GM18873 (cell line): ENCODE measurements around the gene PSMD11.

Experiments used
- ATAC-seq: cut with Tn5 transposase; IDR thresholded peaks from one replicate; pipeline ENCODE4 v1.9.1; 2021; ENCODE audit warnings: mild to moderate bottlenecking, moderate library complexity, moderate number of reproducible peaks; ENCODE audit not compliant: unreplicated experiment, low FRiP score

PSMD11 gene

GRCh38 chr17:32463304-32463703, 19.0 kb downstream of the PSMD11 start:
- ATAC-seq = no peak

DNA sequence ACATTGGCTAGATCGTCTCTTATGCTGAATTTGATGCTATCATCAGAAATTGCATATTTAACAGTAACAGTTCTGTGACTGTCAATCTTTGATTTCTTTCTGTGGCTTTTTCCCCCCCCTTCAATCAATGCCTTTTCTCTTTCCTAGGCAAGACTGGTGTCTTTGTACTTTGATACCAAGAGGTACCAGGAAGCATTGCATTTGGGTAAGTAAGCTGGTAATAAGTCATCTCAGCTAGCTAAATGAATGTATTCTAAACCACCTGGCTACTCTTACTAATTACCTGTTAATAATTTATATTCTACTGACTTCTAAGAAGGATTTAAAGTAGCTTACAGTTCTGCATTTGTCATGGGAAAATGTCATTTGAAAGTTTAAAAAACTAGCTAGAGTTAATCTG, 20.1 kb downstream of the PSMD11 start:
- no peak for ATAC-seq

GRCh38 chr17:32467949-32468348, 23.6 kb downstream of the PSMD11 start:
- no peak for ATAC-seq

GRCh38 chr17:32470405-32471167, 26.3 kb downstream of the PSMD11 start:
- no peak for ATAC-seq

DNA sequence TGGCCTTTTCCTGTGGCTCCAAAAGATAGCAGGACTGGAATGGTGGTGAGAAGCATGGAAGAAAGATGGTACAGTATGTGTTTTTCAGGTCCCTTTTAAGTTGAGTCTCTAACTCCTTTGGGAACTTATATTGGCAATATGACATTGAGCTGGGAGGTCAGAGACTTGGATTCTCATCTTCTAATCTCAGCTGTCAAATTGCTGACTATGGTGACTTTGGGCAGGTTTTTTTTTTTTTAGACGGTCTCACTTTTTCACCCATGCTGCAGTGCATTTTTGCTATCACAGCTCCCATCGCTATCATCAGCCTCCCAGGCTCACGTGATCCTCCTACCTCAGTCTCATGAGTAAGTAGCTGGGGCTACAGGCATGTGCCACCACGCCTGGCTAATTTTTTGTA, 27.3 kb downstream of the PSMD11 start:
- ATAC-seq = no peak

DNA sequence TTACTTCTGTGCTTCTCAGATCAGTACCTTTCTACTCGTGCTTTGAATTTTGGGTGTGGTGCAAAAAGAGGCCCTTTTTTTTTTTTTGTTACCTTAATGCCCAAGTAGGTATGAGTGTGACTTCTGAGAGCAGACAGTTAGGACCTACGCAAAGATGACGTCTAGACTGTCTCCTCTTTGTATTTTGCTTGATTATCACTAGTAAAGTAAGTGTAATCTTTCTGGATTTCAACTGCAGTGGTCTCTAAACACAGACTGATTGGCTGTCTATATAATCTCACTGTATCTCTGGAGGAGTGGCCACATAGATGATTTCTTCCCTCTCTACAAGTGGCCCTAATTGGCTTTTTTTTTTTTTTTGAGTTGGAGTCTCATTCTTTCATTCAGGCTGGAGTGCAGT, 30.9 kb downstream of the PSMD11 start:
- no peak for ATAC-seq

DNA sequence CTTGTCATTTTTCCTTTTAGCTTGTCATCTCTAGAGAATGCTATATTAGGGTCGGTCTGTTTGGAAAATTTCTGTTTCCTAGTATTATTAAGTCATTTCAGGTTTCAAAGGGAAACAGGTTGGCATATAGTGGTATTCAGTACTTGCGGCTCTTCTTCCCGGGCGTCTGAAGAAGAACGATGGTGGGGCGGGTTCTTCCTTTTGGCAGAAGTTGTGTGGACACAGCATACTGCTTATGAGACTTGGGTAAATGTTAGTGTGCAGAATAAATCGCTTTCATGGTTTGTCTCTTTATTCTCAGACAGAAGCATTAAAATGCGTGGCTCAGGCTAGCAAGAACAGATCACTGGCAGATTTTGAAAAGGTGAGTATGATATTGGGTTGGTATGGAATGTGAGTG, 32.9 kb downstream of the PSMD11 start:
- ATAC-seq = no peak

GRCh38 chr17:32479074-32479617, 34.8 kb downstream of the PSMD11 start:
- no peak for ATAC-seq

GRCh38 chr17:32481193-32481592, 36.9 kb downstream of the PSMD11 start:
- no peak for ATAC-seq

DNA sequence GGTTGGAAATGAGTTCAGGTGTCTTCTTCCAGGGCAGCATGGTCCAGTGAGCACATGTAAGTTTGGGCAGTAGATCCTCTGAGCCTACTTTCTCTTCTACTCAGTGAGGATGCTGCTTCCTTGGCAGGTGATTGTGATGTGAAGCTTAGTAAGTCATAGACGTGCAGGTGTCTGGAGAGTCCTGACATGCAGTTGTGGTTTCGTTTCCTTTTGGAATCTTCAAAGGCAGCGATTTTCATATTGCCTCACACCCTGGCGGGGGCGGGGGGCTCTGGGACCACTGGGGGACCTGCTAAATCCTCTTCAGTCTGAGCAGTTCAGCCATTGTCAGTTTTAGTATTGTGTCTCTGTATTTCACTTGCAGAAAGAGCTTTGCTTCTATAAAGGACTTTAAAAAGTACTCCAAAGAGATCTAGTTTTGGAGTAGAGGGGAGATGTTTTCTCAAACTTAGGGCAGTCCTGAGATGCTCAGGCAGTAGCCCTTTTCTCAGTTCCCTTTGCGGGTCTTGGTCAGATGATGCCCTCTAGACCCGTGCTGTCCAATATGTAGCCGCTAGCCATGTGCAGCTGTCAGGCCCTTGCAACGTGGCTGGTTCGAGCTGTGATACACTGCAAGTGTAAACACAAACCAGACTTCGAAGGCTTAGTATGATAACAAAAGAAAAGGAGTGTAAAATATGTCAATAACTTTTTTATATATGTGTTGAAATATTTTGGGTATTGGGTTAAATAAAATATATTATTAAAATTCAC, 38.4 kb downstream of the PSMD11 start:
- ATAC-seq = no peak

DNA sequence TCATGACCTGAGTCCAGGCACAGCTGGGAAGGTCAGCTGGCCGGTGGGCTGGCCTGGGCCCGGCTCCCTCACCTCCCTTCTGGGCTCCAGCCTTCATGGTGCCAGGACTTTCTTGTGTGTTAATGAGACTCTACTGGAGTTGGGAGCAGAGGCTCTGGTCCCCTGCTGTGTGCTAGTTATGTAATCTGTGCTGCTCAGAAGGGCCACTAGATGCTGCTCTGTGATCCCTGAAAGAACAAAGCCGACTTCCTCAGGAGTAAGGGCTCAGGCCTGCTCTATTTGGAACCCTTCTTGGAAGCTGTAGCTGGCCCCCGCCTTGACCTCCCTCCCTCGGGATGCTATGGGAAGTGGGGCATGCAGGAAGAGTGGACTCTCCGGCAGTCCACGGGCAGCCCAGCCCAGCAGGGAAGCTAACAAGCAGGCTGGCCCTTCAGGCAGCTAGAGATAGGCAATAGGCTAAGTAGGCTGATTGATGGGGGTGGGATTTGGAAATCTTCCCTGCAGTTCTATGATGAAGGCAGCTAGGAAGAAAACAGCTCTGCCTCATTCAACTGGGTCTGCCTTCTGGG, 39.2 kb downstream of the PSMD11 start:
- no peak for ATAC-seq

- ATAC-seq = no peak
Observed at GRCh38 chr17:32484041-32484461, 39.7 kb downstream of the PSMD11 start.

DNA sequence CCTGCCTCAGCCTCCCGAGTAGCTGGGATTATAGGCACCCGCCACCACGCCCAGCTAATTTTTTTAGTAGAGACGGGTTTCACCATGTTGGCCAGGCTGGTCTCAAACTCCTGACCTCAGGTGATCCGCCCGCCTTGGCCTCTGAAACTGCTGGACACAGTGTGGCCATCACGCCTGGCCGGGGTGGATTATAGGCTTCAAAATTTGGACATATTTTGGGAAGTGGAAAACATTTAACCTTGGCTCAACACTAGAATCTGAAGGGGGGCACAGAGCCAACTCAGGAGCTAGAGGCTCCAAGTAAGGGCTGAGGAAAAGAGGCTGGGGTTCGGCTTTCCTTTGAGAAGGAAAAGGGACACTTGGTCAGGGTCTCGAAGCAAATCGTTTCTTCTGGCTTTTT, 40.3 kb downstream of the PSMD11 start:
- no peak for ATAC-seq

DNA sequence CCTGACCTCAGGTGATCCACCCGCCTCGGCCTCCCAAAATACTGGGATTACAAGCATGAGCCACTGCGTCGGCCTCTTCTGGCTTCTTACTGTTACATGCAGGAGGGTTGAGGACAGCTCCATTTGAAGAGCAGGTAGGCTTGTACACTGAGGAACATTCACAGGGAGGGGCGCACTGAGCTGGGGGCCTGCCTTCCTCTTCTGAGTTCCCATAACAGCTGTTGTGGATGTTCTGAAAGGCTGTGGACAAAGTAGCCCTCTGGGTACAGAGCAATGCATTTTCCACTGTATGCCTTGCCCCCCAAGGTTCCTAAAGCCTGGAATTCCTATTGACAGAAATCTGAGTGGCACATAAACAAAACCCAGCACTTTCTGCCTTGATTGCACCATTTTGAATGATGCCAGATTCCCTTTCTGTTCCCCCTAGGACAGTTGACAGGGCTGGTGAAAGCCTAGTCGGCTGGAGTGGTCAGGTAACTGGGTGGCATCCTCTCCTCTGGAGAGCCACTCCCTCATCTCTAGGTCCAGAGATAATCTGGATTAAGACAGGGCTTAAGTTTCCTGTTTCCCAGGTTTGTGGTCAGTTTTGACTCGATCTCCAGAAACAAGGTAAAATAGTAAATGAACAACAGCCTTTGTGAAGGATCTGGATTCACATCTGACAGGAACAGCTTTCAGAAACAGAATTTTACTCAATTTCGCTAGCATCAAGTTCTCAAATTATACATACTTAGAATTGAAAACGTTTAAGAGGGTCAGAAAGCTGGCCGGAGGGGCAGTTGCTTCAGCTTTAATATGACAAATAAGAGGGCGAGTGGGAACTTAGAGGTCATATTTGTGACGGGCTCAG, 41.2 kb downstream of the PSMD11 start:
- ATAC-seq = no peak

- no peak for ATAC-seq
Observed at GRCh38 chr17:32486111-32486700, 41.9 kb downstream of the PSMD11 start.

DNA sequence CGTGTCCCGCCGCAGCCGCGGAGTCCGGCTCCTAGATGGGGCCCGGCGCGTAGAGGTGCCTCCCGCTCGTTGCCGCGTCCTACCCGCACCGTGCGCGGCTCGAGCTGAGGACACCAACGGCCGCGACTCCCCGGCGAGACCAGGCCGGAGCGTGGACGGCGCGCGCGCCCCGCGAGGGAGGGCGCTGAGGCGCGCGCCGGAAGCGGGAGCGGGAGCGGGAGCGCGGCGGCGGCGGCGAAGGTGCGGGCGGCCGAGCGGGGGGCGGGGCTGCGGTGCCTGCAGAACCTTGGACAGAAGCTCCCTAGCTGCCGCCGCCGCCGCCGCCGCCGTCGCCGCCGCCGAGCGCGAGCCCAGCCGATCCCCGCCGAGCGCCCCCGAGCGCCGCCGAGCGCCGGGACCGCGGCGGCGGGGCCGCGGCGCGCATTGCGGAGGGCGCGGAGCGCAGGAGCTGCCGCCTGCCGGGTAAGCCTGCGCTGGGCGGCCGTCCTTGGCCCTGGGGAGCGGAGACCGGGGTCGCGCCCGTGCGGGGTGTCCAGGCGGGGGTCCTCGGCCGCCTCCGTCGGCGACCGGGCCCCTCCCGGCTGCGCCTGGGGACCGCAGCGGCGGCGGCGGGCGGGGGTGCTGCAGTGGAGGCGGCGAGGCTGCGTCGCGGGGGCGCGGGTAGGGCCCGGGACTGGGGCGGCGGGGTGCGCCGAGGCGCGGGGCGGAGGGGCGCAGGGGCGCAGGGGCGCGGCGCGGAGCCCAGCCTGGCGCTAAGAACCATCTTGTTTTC, 42.6 kb downstream of the PSMD11 start, which contains the start of gene CDK5R1:
Gene CDK5R1, plus strand, starts transcription at position 293 of the 772 bp plus-strand sequence. CDS start 628 bp downstream, outside the sequence.
- ATAC-seq = no peak

- ATAC-seq = no peak
Observed at GRCh38 chr17:32487473-32488176, 43.3 kb downstream of the PSMD11 start.

- no peak for ATAC-seq
Observed at GRCh38 chr17:32488177-32488542, 43.9 kb downstream of the PSMD11 start.
